Measurements from ENCODE around the gene ISOC2. TPM values are rescaled to one million over a fixed set of nuclear protein-coding genes. Genes with fewer than 3 reads are reported as not detected.

The ISOC2 gene
- total RNA-seq = 10 to 100 TPM; 15.7 to 16.6 TPM

GRCh38 chr19:55461259-55461973, at the start of gene ISOC2:
ISOC2 (minus strand) TSS chr19:55461642; CDS start chr19:55456486, 5,156 bp downstream.

DNA sequence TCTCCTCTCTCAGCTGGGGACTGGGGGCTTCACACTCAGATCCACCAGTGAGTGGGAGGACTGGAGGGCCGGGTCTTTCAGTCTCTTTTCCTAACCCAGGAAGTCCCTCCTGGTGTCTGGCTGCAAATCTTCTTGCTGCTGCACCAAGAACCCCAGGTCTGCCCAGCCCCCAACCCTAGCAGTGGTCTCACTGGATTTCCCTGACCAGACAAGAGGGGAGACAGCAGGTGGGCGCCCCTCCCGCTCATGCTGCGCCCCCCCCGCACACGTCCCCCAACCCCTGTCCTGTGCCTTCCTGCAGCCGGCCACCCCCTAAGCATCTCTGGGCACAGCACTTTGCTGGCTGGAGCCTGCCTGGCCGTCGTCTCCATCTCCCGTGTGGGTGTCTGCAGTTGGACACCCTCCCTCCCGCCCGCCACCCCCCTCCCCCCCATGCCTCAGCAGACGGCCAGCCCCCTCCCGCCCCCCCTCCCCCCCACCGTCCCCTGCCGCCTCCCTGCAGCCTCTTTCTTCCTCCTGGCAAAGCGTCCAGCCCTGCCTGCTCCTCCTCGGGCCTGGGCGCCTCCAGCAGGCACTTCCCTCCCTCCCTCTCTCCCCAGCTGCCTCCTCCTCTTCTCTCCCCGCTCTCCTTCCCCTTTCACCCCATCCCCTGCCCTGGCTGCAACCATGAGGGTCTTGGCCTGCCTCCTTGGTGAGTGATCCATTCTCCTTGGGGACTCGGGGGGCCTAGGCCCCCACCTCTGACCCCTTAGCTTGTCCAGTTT, 26.7 kb upstream of the ISOC2 start, which contains the start of gene SSC5D:
SSC5D (plus strand) TSS at position 513 of the 764 bp plus-strand sequence; CDS start at position 667, 154 bp downstream.

DNA sequence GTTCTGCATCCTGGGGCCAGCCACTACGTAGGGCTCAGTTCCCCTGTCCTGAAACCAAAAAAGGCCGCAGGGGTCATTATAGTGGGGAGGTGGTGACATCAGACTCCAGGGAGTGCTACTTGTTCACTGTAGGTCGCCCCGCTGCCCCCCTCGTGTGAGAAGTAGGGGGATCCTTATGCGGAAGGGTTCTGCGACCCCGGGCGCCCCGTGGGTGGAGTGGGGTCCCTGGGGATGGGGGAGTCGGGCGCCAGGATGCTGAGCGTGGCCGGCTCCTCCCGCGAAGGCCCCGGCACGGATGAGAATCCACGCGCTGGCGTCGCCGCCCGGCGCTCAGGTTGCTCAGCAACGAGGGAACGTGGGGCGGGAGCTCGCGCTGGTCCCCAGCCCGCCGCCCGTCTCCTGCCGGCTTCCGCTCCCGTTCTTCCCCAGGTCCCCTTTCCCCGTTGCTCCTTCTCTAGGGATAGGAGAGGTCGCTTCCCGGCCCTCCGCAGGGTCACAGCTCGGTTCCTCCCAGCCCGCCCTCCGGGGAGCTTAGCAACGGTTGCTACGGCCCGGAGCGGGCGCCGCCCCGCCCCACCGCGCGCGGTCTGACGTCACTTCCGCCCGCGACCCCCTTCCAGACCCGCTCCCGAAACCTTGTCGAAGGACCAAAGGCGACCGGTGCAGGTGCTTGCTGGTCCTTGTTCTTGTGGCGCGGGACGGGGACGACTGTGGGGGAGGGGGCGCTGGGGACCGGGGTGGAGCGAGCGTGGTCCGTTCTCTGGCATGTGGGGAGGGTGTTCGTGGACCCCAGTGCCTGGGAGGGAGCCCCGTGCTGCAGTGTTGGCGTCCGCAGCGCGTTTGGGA, 23.4 kb upstream of the ISOC2 start, which contains the start of gene NAT14:
NAT14 (plus strand) TSS at position 596 of the 846 bp plus-strand sequence. CDS start 521 bp downstream, outside the sequence.

DNA sequence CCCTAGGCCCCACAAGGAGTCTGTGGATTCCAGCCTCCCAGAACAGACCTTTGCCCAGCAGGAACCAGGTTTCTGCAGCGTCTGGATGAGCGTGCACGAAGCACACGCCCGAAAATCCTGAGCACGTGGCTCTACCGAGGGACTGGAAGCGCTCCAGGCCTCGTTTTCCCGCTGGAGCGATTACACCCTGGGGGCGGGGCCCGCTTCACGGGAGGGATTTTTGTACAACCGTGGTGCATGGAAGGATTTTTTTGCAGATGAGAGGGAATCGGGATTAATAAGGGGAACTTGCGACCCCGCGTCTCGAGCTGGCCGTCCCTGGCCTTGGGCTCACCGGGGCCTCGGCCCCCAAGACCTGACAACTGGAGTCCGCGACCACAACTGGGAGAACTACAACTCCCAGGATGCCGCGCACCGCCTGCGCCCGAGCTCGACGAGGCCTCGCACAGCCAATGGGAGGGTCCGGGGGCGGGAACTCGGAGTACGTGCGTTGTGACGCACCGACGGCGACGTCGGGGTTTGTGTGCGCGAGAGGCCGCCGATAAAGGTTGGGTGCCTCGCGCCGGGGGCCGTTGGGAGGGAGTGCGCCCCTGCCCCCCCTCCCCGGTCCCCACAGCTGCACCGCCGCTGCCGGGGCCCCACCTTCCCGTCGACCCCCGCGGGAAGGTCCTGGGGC, 14.8 kb upstream of the ISOC2 start, which contains the start of gene ZNF628:
ZNF628 (plus strand) TSS at position 518 of the 676 bp plus-strand sequence. CDS start 3,294 bp downstream, outside the sequence.

GRCh38 chr19:55464662-55465054, 3.2 kb upstream of the ISOC2 start, which contains the start of gene C19orf85:
C19orf85 (minus strand) TSS chr19:55464751; CDS start chr19:55464554, 197 bp downstream.

DNA sequence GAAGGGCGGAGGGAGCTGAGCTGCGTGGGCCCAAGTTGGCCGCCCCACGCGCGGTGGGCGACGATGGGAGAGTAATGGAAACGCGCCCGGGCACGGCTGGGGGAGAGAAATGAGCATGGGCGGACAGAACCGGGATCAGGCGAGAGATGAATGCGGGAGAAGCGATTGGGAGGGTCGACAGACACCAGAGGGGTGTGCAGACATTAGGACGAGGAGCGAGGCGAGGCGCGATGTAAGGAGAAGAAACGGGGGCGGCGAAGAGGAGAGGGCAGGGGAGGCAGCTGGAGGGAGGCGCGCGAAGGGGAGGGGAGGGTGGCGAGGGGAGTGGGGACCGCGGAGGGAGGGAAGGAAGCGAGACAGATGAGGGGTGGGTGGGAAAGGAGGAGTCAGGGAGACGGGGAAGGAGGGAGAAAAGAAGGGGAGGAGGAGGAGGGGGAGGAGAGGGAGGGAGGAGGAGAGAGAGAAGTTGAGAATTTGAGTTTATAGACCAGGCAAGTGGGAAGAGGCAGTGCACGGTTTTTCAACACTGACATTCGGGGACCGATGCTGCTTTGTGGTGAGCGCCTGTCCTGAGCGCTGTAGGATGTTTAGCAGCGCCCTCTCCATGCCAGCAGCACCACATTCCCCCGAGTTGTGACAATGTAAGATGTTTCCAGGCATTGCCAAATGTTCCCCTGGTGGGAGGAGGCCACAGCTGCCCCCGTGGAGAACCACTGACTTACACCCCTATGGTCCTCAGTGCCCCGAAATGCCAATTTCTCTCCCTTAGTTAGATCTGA, 18.2 kb downstream of the ISOC2 start, which contains the start of gene SHISA7:
SHISA7 (minus strand) TSS at position 256 of the 779 bp plus-strand sequence. CDS start 437 bp downstream, outside the sequence.

GRCh38 chr19:55407550-55407799, 54.0 kb downstream of the ISOC2 start, which contains the start of gene UBE2S:
UBE2S (minus strand) TSS chr19:55407788; CDS start chr19:55407589, 199 bp downstream.

Other genes starting within 250 kb of the ISOC2 start
- 10 to 100 TPM; 11.7 to 14.0 TPM for gene TMEM86B, start 232.9 kb downstream of the ISOC2 start, total RNA-seq
- gene PPP6R1, start 202.6 kb downstream of the ISOC2 start, total RNA-seq = 100 to 1,000 TPM; 179 to 181 TPM
- 10 to 100 TPM; 23.0 to 25.5 TPM for gene HSPBP1, start 181.5 kb downstream of the ISOC2 start, total RNA-seq
- gene BRSK1, start 177.6 kb downstream of the ISOC2 start, total RNA-seq = 1 to 10 TPM; 4.0 to 5.9 TPM
- under 1 TPM in 1 of 2 experiments, not detected in 1; 0.29 TPM for gene TMEM150B, start 136.3 kb downstream of the ISOC2 start, total RNA-seq
- 10 to 100 TPM; 24.2 to 25.6 TPM for gene KMT5C, start 121.8 kb downstream of the ISOC2 start, total RNA-seq
- under 1 TPM in 1 of 2 experiments, not detected in 1; 0.14 TPM for gene COX6B2, start 106.9 kb downstream of the ISOC2 start, total RNA-seq
- gene GARIN5B, start 98.4 kb downstream of the ISOC2 start, total RNA-seq = not detected
- under 1 TPM; 0.15 to 0.29 TPM for gene IL11, start 91.2 kb downstream of the ISOC2 start, total RNA-seq
- not detected for gene TMEM190, start 84.8 kb downstream of the ISOC2 start, total RNA-seq
- gene TMEM238, start 77.3 kb downstream of the ISOC2 start, total RNA-seq = 10 to 100 TPM; 28.2 to 31.1 TPM
- 1,000 to 10,000 TPM; 3,962 to 3,998 TPM for gene RPL28, start 75.7 kb downstream of the ISOC2 start, total RNA-seq
- 100 to 1,000 TPM; 146 to 148 TPM for gene UBE2S, start 53.9 kb downstream of the ISOC2 start, total RNA-seq
- not detected for gene SHISA7, start 18.3 kb downstream of the ISOC2 start, total RNA-seq
- not detected for gene C19orf85, start 3.1 kb upstream of the ISOC2 start, total RNA-seq
- 10 to 100 TPM in 1 of 2 experiments, 1 to 10 TPM in 1; 8.2 to 11.3 TPM for gene ZNF628, start 15.0 kb upstream of the ISOC2 start, total RNA-seq
- gene NAT14, start 23.5 kb upstream of the ISOC2 start, total RNA-seq = 1 to 10 TPM; 8.7 to 8.8 TPM
- gene SSC5D, start 26.8 kb upstream of the ISOC2 start, total RNA-seq = under 1 TPM; 0.12 to 0.53 TPM
- gene SBK2, start 75.5 kb upstream of the ISOC2 start, total RNA-seq = not detected
- not detected for gene SBK3, start 83.9 kb upstream of the ISOC2 start, total RNA-seq
- 1 to 10 TPM; 6.4 to 7.8 TPM for gene ZNF579, start 119.2 kb upstream of the ISOC2 start, total RNA-seq
- gene FIZ1, start 137.9 kb upstream of the ISOC2 start, total RNA-seq = 10 to 100 TPM; 14.7 to 16.3 TPM
- 10 to 100 TPM; 33.7 to 35.0 TPM for gene ZNF524, start 138.6 kb upstream of the ISOC2 start, total RNA-seq
- 10 to 100 TPM; 16.1 to 16.2 TPM for gene ZNF865, start 144.0 kb upstream of the ISOC2 start, total RNA-seq
- 1 to 10 TPM; 7.2 to 8.1 TPM for gene ZNF784, start 162.9 kb upstream of the ISOC2 start, total RNA-seq
- 10 to 100 TPM; 41.8 to 50.6 TPM for gene ZNF580, start 179.4 kb upstream of the ISOC2 start, total RNA-seq
- gene ZNF581, start 182.0 kb upstream of the ISOC2 start, total RNA-seq = 10 to 100 TPM; 39.1 to 39.3 TPM
- 1 to 10 TPM; 8.8 to 8.9 TPM for gene CCDC106, start 186.6 kb upstream of the ISOC2 start, total RNA-seq
- 100 to 1,000 TPM; 221 to 225 TPM for gene U2AF2, start 193.4 kb upstream of the ISOC2 start, total RNA-seq
- gene EPN1, start 213.6 kb upstream of the ISOC2 start, total RNA-seq = 10 to 100 TPM; 55.7 to 56.8 TPM

All from activated naive CD4-positive, alpha-beta T cell treated with anti-CD3 and anti-CD28 coated beads, Interleukin-2, amount 10 ng/mL, durations not matched to agents 5 hours and 36 hours (primary cell).